ENCODE data around the gene ZNF446.

The ZNF446 gene

GRCh38 chr19:58513694-58514563, 37.8 kb downstream of the ZNF446 start:
- peak; percentile 83 to 89 (median 87) for DNase-seq
- Histone ChIP-seq H3K9me3 (ENCODE audit: control insufficient read depth, low read length) (no peaks in the 10 kb centered on the region), H3K36me3 (ENCODE audit: control insufficient read depth, insufficient read depth, low read length) (peaks cover 16% of the 10 kb centered on the region), H3K4me1 (ENCODE audit: control insufficient read depth, insufficient read depth, low read length, poor library complexity, severe bottlenecking) (peaks cover 22% of the 10 kb centered on the region), H3K27ac (ENCODE audit: insufficient read depth, low read length, poor library complexity, severe bottlenecking) (peak overlapping the region; percentile 42), H3K4me3 (ENCODE audit: insufficient read depth, low read depth, low read length, poor library complexity, severe bottlenecking) (no peak overlapping the region), H3K27me3 (replicated peaks; ENCODE audit: control insufficient read depth, insufficient read depth, low read length, poor library complexity, severe bottlenecking) (no peaks in the 10 kb centered on the region)

DNA sequence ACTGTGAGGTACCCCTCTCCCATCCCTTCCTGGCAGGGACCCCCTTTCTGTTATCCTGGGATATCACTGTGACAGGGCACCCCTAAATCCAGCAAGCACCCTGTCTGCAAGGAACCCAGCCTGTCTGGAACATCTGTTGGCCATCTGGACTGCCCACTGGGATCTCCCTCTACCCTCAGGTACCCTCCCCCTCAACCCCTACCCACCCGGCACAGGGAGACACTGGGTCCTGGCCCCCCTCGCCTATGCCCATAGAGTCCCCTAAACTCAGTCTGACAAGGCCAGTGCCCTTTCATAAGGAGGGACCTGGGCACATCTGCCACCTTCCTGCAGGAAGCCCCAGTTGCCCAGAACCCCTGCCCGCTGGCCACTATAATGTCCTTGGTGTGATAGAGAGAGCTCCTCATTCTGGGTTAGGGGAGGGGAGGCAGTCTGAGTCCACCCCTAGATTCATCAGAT, 38.4 kb downstream of the ZNF446 start:
- Histone ChIP-seq H3K4me1 (ENCODE audit: control insufficient read depth, insufficient read depth, low read length, poor library complexity, severe bottlenecking) (peaks cover 26% of the 10 kb centered on the region), H3K36me3 (ENCODE audit: control insufficient read depth, insufficient read depth, low read length) (peaks cover 16% of the 10 kb centered on the region), H3K27ac (ENCODE audit: insufficient read depth, low read length, poor library complexity, severe bottlenecking) (no peak overlapping the region), H3K27me3 (replicated peaks; ENCODE audit: control insufficient read depth, insufficient read depth, low read length, poor library complexity, severe bottlenecking) (no peaks in the 10 kb centered on the region), H3K9me3 (ENCODE audit: control insufficient read depth, low read length) (no peaks in the 10 kb centered on the region), H3K4me3 (ENCODE audit: insufficient read depth, low read depth, low read length, poor library complexity, severe bottlenecking) (no peak overlapping the region)
- no peak for DNase-seq

DNA sequence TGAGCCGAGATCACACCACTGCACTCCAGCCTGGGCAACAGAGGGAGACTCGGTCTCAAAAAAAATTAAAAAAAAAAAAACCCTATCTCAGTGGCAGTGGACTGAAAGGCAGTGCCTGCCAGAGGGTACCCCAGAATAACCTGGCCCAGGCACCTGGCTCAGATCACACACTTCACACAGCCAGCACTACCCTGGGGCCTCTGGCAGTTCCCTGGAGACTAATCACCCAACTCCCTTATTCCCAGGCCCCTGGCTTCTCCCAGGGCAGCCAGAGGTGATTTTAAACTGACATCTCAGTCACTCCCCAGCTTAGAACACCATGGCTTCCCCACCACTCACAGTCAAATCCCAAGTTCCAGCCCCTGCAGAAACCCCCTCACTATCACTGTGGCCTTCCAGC, 39.1 kb downstream of the ZNF446 start:
- Histone ChIP-seq H3K9me3 (ENCODE audit: control insufficient read depth, low read length) (no peaks in the 10 kb centered on the region), H3K27ac (ENCODE audit: insufficient read depth, low read length, poor library complexity, severe bottlenecking) (peak overlapping the region; percentile 3), H3K36me3 (ENCODE audit: control insufficient read depth, insufficient read depth, low read length) (peaks cover 16% of the 10 kb centered on the region), H3K4me1 (ENCODE audit: control insufficient read depth, insufficient read depth, low read length, poor library complexity, severe bottlenecking) (peaks cover 26% of the 10 kb centered on the region), H3K4me3 (ENCODE audit: insufficient read depth, low read depth, low read length, poor library complexity, severe bottlenecking) (no peak overlapping the region), H3K27me3 (replicated peaks; ENCODE audit: control insufficient read depth, insufficient read depth, low read length, poor library complexity, severe bottlenecking) (no peaks in the 10 kb centered on the region)
- no peak for DNase-seq

DNA sequence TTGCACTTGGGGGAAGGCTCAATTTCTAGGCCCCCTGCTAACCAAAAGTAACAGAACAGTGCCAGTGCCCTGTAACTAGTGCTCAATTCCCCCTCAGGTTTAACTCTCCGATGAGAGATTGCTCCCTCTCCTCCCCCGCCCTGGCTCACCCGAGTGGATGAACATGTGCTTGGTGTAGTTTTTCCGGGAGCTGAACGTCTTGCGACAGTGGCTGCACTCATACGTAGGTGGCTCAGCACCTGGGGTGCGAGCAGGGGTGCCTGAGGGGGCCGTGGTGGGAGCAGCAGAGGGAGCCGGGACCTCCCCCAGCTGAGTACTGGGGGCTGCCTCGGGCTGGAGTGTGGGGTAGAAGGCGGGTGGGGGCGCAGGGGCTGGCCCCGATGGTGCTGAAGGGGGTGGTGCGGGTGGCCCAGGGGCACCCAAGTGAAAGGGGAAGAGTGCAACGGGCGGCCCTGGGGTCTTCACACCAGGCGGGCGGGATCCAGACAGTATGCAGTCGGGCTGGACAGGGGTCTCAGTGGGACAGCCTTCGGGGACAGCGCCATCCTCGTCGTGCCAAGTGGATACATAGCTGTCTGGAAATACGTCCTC, 40.2 kb downstream of the ZNF446 start:
- Histone ChIP-seq H3K4me3 (ENCODE audit: insufficient read depth, low read depth, low read length, poor library complexity, severe bottlenecking) (no peak overlapping the region), H3K27ac (ENCODE audit: insufficient read depth, low read length, poor library complexity, severe bottlenecking) (no peak overlapping the region), H3K4me1 (ENCODE audit: control insufficient read depth, insufficient read depth, low read length, poor library complexity, severe bottlenecking) (peaks cover 26% of the 10 kb centered on the region), H3K36me3 (ENCODE audit: control insufficient read depth, insufficient read depth, low read length) (peaks cover 16% of the 10 kb centered on the region), H3K27me3 (replicated peaks; ENCODE audit: control insufficient read depth, insufficient read depth, low read length, poor library complexity, severe bottlenecking) (no peaks in the 10 kb centered on the region), H3K9me3 (ENCODE audit: control insufficient read depth, low read length) (no peaks in the 10 kb centered on the region)
- no peak for DNase-seq

DNA sequence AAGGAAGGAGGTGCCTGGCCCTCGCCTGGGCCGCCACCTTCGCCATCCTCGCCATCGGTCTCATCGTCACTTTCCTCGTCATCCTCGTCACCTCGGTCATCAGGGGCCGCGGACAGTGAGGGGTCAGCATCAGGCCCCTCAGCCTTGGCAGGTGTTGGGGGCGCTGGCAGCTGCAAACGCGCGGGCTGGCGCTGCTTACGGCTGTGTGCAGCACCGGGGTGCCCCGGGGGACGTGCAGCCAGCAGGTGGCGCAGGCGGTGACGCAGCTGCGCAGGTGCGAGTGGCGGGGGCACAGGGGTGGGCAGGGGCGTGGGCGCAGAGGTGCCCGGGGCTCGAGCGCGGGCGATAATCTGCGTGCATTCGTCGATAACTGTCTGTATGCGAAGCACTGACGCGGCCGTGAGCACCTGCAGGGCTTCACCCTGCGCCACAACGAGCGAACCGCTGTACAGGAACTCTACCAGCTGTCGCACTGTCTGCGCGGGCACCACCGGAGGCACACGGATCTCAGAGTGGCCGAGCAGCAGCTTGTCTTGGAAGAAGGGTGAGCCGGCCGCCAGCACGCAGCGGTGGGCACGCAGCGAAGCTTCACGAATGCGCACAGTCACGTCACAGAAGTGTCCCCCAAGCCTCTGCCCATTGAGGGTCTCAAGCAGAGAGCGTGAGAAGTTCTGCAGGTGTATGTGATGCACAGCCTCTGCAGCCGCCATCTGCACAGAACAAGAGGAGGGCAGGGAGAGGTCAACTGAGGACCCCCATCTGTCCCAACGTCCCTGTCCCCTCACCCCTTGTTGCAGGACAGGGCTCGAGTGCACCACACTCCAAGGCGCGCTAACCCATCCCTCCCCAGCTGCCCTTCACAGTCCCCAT, 41.0 kb downstream of the ZNF446 start:
- H3K9me3 ChIP-seq (ENCODE audit: control insufficient read depth, low read length) = no peaks in the 10 kb centered on the region
- H3K27ac ChIP-seq (ENCODE audit: insufficient read depth, low read length, poor library complexity, severe bottlenecking) = no peak overlapping the region
- peaks cover 26% of the 10 kb centered on the region for H3K4me1 ChIP-seq (ENCODE audit: control insufficient read depth, insufficient read depth, low read length, poor library complexity, severe bottlenecking)
- H3K27me3 ChIP-seq (replicated peaks; ENCODE audit: control insufficient read depth, insufficient read depth, low read length, poor library complexity, severe bottlenecking) = no peaks in the 10 kb centered on the region
- no peak overlapping the region for H3K4me3 ChIP-seq (ENCODE audit: insufficient read depth, low read depth, low read length, poor library complexity, severe bottlenecking)
- H3K36me3 ChIP-seq (ENCODE audit: control insufficient read depth, insufficient read depth, low read length) = peaks cover 16% of the 10 kb centered on the region
- DNase-seq = no peak

DNA sequence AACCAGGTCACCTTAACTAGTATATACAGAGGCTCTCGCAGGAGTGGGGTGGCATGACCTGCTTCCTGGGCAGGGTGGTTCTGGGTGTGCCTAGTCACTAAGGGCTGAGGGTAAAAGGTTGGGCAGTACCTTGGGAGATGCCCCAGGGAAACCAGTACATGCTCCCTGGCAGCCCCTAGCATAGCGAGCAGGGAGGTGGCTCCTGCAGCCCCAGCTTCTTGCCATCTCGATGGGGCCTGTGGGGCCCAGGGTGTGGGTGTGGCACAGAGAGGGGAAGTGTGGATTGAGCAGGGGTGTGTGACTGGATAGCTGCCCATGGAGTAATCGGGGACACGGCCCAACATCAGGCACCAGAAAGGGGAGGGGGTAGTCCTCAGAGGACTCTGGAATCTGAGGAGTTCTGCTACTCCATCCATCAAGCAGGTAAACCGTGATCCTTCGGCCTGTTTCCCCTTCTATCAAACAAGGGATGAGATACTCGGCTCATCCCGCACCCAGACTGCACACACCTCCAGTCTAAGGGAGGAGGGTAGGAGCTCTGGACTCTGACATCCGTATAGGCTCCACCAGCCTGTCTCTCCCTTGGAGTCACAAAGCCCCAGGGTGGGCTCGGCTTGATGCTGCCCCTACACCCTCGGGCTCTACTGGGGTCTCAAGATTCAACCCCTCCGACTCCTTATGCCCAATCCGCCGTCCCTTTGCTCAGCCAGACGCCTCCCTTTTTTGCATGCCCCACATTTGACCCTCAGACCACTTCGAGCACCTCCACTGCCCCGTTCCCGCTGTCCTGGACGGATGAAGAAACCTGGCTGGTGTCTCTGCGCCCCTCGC, 42.3 kb downstream of the ZNF446 start:
- H3K9me3 ChIP-seq (ENCODE audit: control insufficient read depth, low read length) = no peaks in the 10 kb centered on the region
- H3K27me3 ChIP-seq (replicated peaks; ENCODE audit: control insufficient read depth, insufficient read depth, low read length, poor library complexity, severe bottlenecking) = no peaks in the 10 kb centered on the region
- peaks cover 24% of the 10 kb centered on the region for H3K4me1 ChIP-seq (ENCODE audit: control insufficient read depth, insufficient read depth, low read length, poor library complexity, severe bottlenecking)
- DNase-seq = no peak
- peak overlapping the region; percentile 61 for H3K4me3 ChIP-seq (ENCODE audit: insufficient read depth, low read depth, low read length, poor library complexity, severe bottlenecking)
- H3K36me3 ChIP-seq (ENCODE audit: control insufficient read depth, insufficient read depth, low read length) = peaks cover 16% of the 10 kb centered on the region
- peak overlapping the region; percentile 73 for H3K27ac ChIP-seq (ENCODE audit: insufficient read depth, low read length, poor library complexity, severe bottlenecking)

DNA sequence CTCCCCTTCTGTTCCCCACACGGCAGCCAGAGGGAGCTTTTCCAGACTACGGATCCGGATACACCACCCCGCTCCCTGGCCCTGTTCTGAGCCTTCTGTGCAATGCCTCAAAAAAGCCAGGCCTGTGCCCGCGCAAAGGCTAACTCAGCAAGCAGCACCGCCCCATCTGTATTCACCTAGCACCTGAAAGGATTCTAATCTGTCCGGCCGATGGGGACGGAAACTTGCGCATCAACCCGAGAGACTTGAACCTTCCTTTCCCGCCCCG, 42.9 kb downstream of the ZNF446 start:
- peak overlapping the region; percentile 61 for H3K4me3 ChIP-seq (ENCODE audit: insufficient read depth, low read depth, low read length, poor library complexity, severe bottlenecking)
- H3K36me3 ChIP-seq (ENCODE audit: control insufficient read depth, insufficient read depth, low read length) = peaks cover 16% of the 10 kb centered on the region
- no peaks in the 10 kb centered on the region for H3K27me3 ChIP-seq (replicated peaks; ENCODE audit: control insufficient read depth, insufficient read depth, low read length, poor library complexity, severe bottlenecking)
- H3K27ac ChIP-seq (ENCODE audit: insufficient read depth, low read length, poor library complexity, severe bottlenecking) = peak overlapping the region; percentile 73
- H3K9me3 ChIP-seq (ENCODE audit: control insufficient read depth, low read length) = no peaks in the 10 kb centered on the region
- DNase-seq = peak; percentile 21 to 41 (median 25)
- H3K4me1 ChIP-seq (ENCODE audit: control insufficient read depth, insufficient read depth, low read length, poor library complexity, severe bottlenecking) = peaks cover 20% of the 10 kb centered on the region

GRCh38 chr19:58519355-58520256, 43.5 kb downstream of the ZNF446 start, which contains the start of gene ZBTB45:
Gene ZBTB45 (minus strand): TSS chr19:58519810. CDS start chr19:58517673, 2,137 bp downstream.
- Histone ChIP-seq H3K27me3 (replicated peaks; ENCODE audit: control insufficient read depth, insufficient read depth, low read length, poor library complexity, severe bottlenecking) (no peaks in the 10 kb centered on the region), H3K4me3 (ENCODE audit: insufficient read depth, low read depth, low read length, poor library complexity, severe bottlenecking) (peak within 1 kb of the TSS; percentile 61), H3K36me3 (ENCODE audit: control insufficient read depth, insufficient read depth, low read length) (peaks cover 16% of the 10 kb centered on the region), H3K9me3 (ENCODE audit: control insufficient read depth, low read length) (no peaks in the 10 kb centered on the region), H3K4me1 (ENCODE audit: control insufficient read depth, insufficient read depth, low read length, poor library complexity, severe bottlenecking) (peaks cover 16% of the 10 kb centered on the region), H3K27ac (ENCODE audit: insufficient read depth, low read length, poor library complexity, severe bottlenecking) (peak within 1 kb of the TSS; percentile 73)
- DNase-seq = peak; percentile 80 to 84 (median 84)

- Histone ChIP-seq H3K4me1 (ENCODE audit: control insufficient read depth, insufficient read depth, low read length, poor library complexity, severe bottlenecking) (peaks cover 14% of the 10 kb centered on the region), H3K36me3 (ENCODE audit: control insufficient read depth, insufficient read depth, low read length) (peaks cover 16% of the 10 kb centered on the region), H3K9me3 (ENCODE audit: control insufficient read depth, low read length) (no peaks in the 10 kb centered on the region), H3K27ac (ENCODE audit: insufficient read depth, low read length, poor library complexity, severe bottlenecking) (peak overlapping the region; percentile 73), H3K27me3 (replicated peaks; ENCODE audit: control insufficient read depth, insufficient read depth, low read length, poor library complexity, severe bottlenecking) (no peaks in the 10 kb centered on the region), H3K4me3 (ENCODE audit: insufficient read depth, low read depth, low read length, poor library complexity, severe bottlenecking) (peak overlapping the region; percentile 61)
- no peak for DNase-seq
Measured at GRCh38 chr19:58520257-58520599, 44.1 kb downstream of the ZNF446 start.

Measured in effector memory CD4-positive, alpha-beta T cell (primary cell).